Breast epithelium (tissue), 4 donors: ENCODE data around the gene RBM19. TPM values are rescaled to one million over a fixed set of nuclear protein-coding genes. Genes with fewer than 3 reads are reported as not detected.
"Not testable (repeated sequence)": the region's sequence is repeated elsewhere in the genome, so short reads cannot be mapped to it uniquely, and the experiment has no call there.

ENCODE experiments used
- DNase-seq, 2 donors: peaks; one replicate each; pipeline ENCODE4 v3.0.0-alpha.2; 2019; ENCODE audit warnings: low spot score in 2 of 2
- H3K27ac ChIP-seq, 2 donors: fragments of 200-600 bp; sonication (generic) in 1 of 2; one replicate each; pipeline ENCODE4 v1.5.1; 2016 to 2019; ENCODE audit warnings: mild to moderate bottlenecking in 1 of 2
- H3K27me3 ChIP-seq, 2 donors: fragments of 200-600 bp; sonication (generic) in 1 of 2; one replicate each; pipeline versions ENCODE4 v1.5.1 to v1.6.0; 2017 to 2019; ENCODE audit warnings: control low read depth in 1 of 2, mild to moderate bottlenecking in 1 of 2
- H3K36me3 ChIP-seq: fragments of 200-600 bp; one replicate; pipeline ENCODE4 v1.5.1; 2019
- H3K4me1 ChIP-seq, 2 donors: fragments of 200-600 bp; sonication (generic); one replicate each; pipeline ENCODE4 v1.5.1; 2016 to 2019; ENCODE audit warnings: control low read depth in 1 of 2
- H3K4me3 ChIP-seq, 3 donors: fragments of 200-600 bp; sonication (generic); 1 replicate in 2 of 3; 2 replicates in 1 of 3; pipeline ENCODE4 v1.5.1; 2016 to 2019; ENCODE audit warnings: mild to moderate bottlenecking in 3 of 3, moderate library complexity in 2 of 3
- H3K9me3 ChIP-seq, 2 donors: fragments of 200-600 bp; sonication (generic) in 1 of 2; one replicate each; pipeline ENCODE4 v1.5.1; 2016 to 2019; ENCODE audit warnings: control low read depth in 1 of 2
- CTCF ChIP-seq, 3 donors: fragments of 450-650 bp; IDR thresholded peaks; one replicate each; pipeline ENCODE4 v1.5.1; 2016 to 2017; ENCODE audit warnings: antibody characterized with exemption in 3 of 3, mild to moderate bottlenecking in 3 of 3, moderate library complexity in 3 of 3
- POLR2A ChIP-seq: fragments of 450-650 bp; IDR thresholded peaks from one replicate; pipeline ENCODE4 v1.6.1; 2016; ENCODE audit warnings: antibody characterized with exemption, mild to moderate bottlenecking, moderate library complexity
- POLR2AphosphoS5 ChIP-seq, 3 donors: sonication (generic); formaldehyde crosslinking; IDR thresholded peaks; one replicate each; pipeline ENCODE4 v1.6.1; 2017; ENCODE audit warnings: antibody characterized with exemption in 3 of 3
- intact Hi-C: fragments of 100-400 bp; cut with DNase I; formaldehyde crosslinking; loops from one replicate; pipeline ENCODE4 v1.15.1; 2023; ENCODE audit warnings: low total_unique reads
- total RNA-seq, 3 donors: library from RNA; depleted of rRNA; stranded (reverse); fragments of >200 nt; gene quantifications; one replicate each; pipeline ENCODE4 v1.1.0, GENCODE V29; 2016

Gene RBM19
- total RNA-seq, 3 donors from 2014 or later, result 28.8 to 43.3 (median 42.6) TPM

- Histone ChIP-seq H3K36me3 (no peaks in the 10 kb centered on the region), H3K27me3 (peaks cover 0 to 15% of the 10 kb centered on the region in 2 donors), H3K9me3 (no peaks in the 10 kb centered on the region), H3K27ac (no peak overlapping the region), H3K4me3 (no peak overlapping the region), H3K4me1 (no peaks in the 10 kb centered on the region)
- no peak for TF ChIP-seq POLR2AphosphoS5 (IDR thresholded peaks at IDR 0.05)
- TF ChIP-seq CTCF (IDR thresholded peaks at IDR 0.05), result no peak
- TF ChIP-seq POLR2A, result no peak
- no peak for DNase-seq
- intact Hi-C loops, result loop anchor here (5.0 kb wide), 1 partner anchor 696 kb away; no protein-coding TSS in a partner anchor
Observed at GRCh38 chr12:114001511-114002340, 35.6 kb upstream of the RBM19 start.

- no peaks in the 10 kb centered on the region for H3K36me3 ChIP-seq
- intact Hi-C loops, result loop anchor here (5.0 kb wide), 1 partner anchor 696 kb away; no protein-coding TSS in a partner anchor
- no peaks in the 10 kb centered on the region for H3K4me1 ChIP-seq
- H3K9me3 ChIP-seq, result no peaks in the 10 kb centered on the region
- no peak overlapping the region for H3K4me3 ChIP-seq
- TF ChIP-seq POLR2AphosphoS5 (IDR thresholded peaks at IDR 0.05), result no peak
- no peak for TF ChIP-seq POLR2A
- TF ChIP-seq CTCF (IDR thresholded peaks at IDR 0.05), result no peak
- H3K27me3 ChIP-seq, result peaks cover 0 to 14% of the 10 kb centered on the region in 2 donors
- no peak overlapping the region for H3K27ac ChIP-seq
- no peak for DNase-seq
Observed at GRCh38 chr12:114000861-114001260, 34.7 kb upstream of the RBM19 start.

GRCh38 chr12:114000261-114000660 is 34.1 kb upstream of the RBM19 start:
- peaks cover 0 to 11% of the 10 kb centered on the region in 2 donors for H3K27me3 ChIP-seq
- H3K27ac ChIP-seq, H3K4me3 ChIP-seq, H3K9me3 ChIP-seq, DNase-seq, H3K4me1 ChIP-seq, H3K36me3 ChIP-seq: not testable (repeated sequence)
- intact Hi-C loops, result loop anchor here (5.0 kb wide), 1 partner anchor 697 kb away; no protein-coding TSS in a partner anchor

- peaks cover 0 to 15% of the 10 kb centered on the region in 2 donors for H3K27me3 ChIP-seq
- TF ChIP-seq POLR2AphosphoS5 (IDR thresholded peaks at IDR 0.05) (no peak), POLR2A (no peak), CTCF (IDR thresholded peaks at IDR 0.05) (no peak)
Observed at GRCh38 chr12:113997365-113997764, 31.2 kb upstream of the RBM19 start.

GRCh38 chr12:113996026-113996425 is 29.9 kb upstream of the RBM19 start:
- no peak for TF ChIP-seq CTCF (IDR thresholded peaks at IDR 0.05)
- TF ChIP-seq POLR2AphosphoS5 (IDR thresholded peaks at IDR 0.05), result no peak
- no peak for TF ChIP-seq POLR2A
- Histone ChIP-seq H3K4me3 (no peak overlapping the region), H3K36me3 (no peaks in the 10 kb centered on the region), H3K9me3 (no peaks in the 10 kb centered on the region), H3K27me3 (peaks cover 0 to 17% of the 10 kb centered on the region in 2 donors), H3K4me1 (no peaks in the 10 kb centered on the region), H3K27ac (no peak overlapping the region)
- DNase-seq, result no peak
- intact Hi-C loops, result no loop called here

More at GRCh38 chr12:113997365-113997764, 31.2 kb upstream of the RBM19 start:
- Histone ChIP-seq H3K9me3 (no peaks in the 10 kb centered on the region), H3K4me1 (no peaks in the 10 kb centered on the region), H3K36me3 (no peaks in the 10 kb centered on the region), H3K4me3 (no peak overlapping the region), H3K27ac (no peak overlapping the region)
- DNase-seq, result no peak
- intact Hi-C loops, result no loop called here
